Activated CD8-positive, alpha-beta memory T cell treated with anti-CD3 and anti-CD28 coated beads, Interleukin-2, amount 50 U/mL, for 4 hours (primary cell): ENCODE results near the gene LIN9.
"Not testable (repeated sequence)": the region's sequence is repeated elsewhere in the genome, so short reads cannot be mapped to it uniquely, and the experiment has no call there.

Experiments used
- DNase-seq: peaks from one replicate; pipeline ENCODE4 v3.0.0-alpha.2; 2020

LIN9 gene

GRCh38 chr1:226308723-226309397, at the start of gene LIN9:
Gene LIN9 (minus strand): TSS chr1:226309164. CDS start chr1:226309139, 25 bp downstream.
- peak; percentile 94 for DNase-seq

GRCh38 chr1:226357416-226357815, 48.5 kb upstream of the LIN9 start:
- DNase-seq = no peak

GRCh38 chr1:226355669-226356551, 46.9 kb upstream of the LIN9 start:
- DNase-seq = no peak

GRCh38 chr1:226355016-226355415, 46.1 kb upstream of the LIN9 start:
- DNase-seq = no peak

- DNase-seq = no peak
Observed at GRCh38 chr1:226353698-226354525, 44.9 kb upstream of the LIN9 start.

- no peak for DNase-seq
Observed at GRCh38 chr1:226351709-226352108, 42.7 kb upstream of the LIN9 start.

- no peak for DNase-seq
Observed at GRCh38 chr1:226350519-226350865, 41.5 kb upstream of the LIN9 start.

- no peak for DNase-seq
Observed at GRCh38 chr1:226349801-226350518, 41.0 kb upstream of the LIN9 start.

- DNase-seq = no peak
Observed at GRCh38 chr1:226349081-226349480, 40.1 kb upstream of the LIN9 start.

- DNase-seq = no peak
Observed at GRCh38 chr1:226344441-226345259, 35.7 kb upstream of the LIN9 start.

- DNase-seq = no peak
Observed at GRCh38 chr1:226342656-226343055, 33.7 kb upstream of the LIN9 start.

- DNase-seq = not testable (repeated sequence)
Observed at GRCh38 chr1:226340111-226340510, 31.1 kb upstream of the LIN9 start.

- no peak for DNase-seq
Observed at GRCh38 chr1:226337276-226337875, 28.4 kb upstream of the LIN9 start.

- no peak for DNase-seq
Observed at GRCh38 chr1:226335661-226336060, 26.7 kb upstream of the LIN9 start.

- no peak for DNase-seq
Observed at GRCh38 chr1:226332947-226333346, 24.0 kb upstream of the LIN9 start.

- DNase-seq = no peak
Observed at GRCh38 chr1:226329237-226329636, 20.3 kb upstream of the LIN9 start.

- DNase-seq = no peak
Observed at GRCh38 chr1:226327761-226328162, 18.8 kb upstream of the LIN9 start.

GRCh38 chr1:226325178-226325577, 16.2 kb upstream of the LIN9 start:
- no peak for DNase-seq

- no peak for DNase-seq
Observed at GRCh38 chr1:226324479-226324878, 15.5 kb upstream of the LIN9 start.

- DNase-seq = no peak
Observed at GRCh38 chr1:226322986-226323385, 14.0 kb upstream of the LIN9 start.

GRCh38 chr1:226320930-226321329, 12.0 kb upstream of the LIN9 start:
- DNase-seq = no peak
